ENCODE results near the gene CSF3R.

CSF3R gene

DNA sequence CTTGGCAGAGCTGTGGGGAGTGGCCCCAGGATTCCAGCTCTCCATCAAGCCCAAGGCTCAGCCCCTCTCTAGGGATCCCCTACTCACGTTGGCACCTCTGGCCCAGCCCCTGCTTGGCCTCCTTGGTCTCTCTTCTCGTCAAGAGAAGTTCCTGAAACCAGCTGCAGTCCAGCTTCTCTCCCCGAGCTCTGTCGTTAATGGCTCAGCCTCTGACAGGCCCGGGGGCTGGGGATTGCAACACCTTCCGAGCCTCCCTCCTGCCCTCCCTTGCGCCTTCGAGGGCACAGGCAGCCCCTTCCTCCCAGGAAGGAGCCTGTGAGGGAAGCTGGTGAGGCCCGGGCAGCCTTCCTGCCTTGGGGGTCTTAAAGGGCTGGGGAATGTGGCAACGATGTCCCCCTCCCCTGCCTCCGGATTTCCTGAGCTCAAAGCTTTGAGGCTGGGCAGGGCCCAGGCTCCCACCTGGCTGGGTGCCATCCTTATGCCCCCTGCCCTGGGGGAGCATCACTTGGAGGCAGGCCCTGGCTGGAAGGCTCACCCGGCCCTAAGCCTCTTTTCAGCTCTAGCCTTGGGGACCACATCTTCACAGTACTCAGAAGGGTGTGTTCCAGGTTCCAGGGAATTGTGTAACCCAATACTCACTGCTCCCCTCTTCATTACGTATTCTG is at the start of gene CSF3R:
Gene CSF3R (minus strand): TSS at position 190 of the 665 bp plus-strand sequence. CDS start 3,417 bp downstream, outside the sequence.
- Mint-ChIP-seq H3K36me3 (no peaks in the 10 kb centered on the region), H3K27ac (no peak within 1 kb of the TSS), H3K4me1 (peaks cover 7% of the 10 kb centered on the region), H3K9me3 (no peaks in the 10 kb centered on the region), H3K4me3 (no peak within 1 kb of the TSS)
- DNase-seq (ENCODE audit: low spot score in 2 of 2) (no peak), ATAC-seq (no peak)

DNA sequence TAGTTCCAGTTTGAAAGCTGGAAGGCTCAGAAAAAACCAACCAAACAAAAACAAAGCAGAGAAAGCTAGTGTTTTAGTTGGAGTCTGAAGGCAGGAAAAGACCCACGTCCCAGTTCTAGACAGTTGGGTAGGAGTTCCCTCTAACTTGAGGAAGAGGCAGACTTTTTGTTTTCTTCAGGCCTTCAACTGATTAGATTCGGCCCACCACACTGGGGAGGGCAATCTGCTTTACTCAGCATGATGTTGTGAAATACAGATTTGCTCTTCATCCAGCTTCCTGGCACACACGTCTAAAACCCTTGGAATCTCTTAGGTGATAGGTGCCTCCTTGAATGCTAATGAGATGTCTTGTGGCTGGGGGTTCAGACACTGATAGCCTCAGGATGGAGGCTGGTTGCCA is 49.1 kb upstream of the CSF3R start:
- Mint-ChIP-seq H3K9me3 (no peaks in the 10 kb centered on the region), H3K27ac (no peak overlapping the region), H3K4me3 (no peak overlapping the region), H3K36me3 (no peaks in the 10 kb centered on the region), H3K4me1 (no peaks in the 10 kb centered on the region)
- no peak for ATAC-seq
- DNase-seq (ENCODE audit: low spot score in 2 of 2) = no peak

DNA sequence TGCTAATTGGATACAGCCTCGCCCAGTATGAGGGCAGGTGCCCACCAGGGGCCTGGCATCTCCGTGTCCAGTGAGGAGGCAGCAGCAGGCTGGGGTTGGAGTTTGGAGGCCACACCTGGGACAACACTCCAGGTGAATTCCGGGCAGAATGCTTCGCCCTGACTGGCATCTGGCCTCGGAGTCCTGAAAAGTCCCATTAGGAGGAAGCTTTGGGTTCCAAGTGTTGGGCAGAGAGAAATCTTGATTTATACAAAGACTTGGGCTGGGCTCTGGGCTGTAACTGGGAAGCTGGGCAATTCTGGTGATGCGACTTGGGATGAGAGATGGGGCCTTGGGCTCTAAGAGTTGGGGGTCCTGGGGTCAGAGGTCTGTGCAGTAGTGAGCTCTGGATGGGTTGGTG is 48.1 kb upstream of the CSF3R start:
- no peaks in the 10 kb centered on the region for H3K36me3 Mint-ChIP-seq
- DNase-seq (ENCODE audit: low spot score in 2 of 2) = no peak

DNA sequence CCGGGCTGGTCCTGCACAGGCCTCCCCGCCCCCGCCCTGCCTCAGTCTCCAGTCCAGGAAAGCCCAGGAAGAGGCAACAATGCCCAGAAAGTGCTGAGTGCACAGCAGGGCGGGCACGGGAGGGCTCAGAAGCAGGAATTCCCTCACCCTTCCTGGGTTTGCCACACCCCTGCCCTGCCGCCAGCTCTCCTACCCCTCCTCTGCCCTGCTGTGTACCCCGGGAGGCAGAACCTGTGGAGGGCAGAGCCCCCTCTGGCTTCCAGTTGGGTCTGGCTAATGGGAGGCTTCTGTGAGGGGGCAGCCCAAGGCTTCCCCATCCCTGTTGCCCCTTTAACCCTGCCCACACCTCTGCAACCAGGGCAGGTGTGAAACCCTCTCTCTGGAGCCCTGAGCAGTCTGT is 47.5 kb upstream of the CSF3R start:
- H3K36me3 Mint-ChIP-seq = no peaks in the 10 kb centered on the region
- ATAC-seq = no peak
- no peaks in the 10 kb centered on the region for H3K9me3 Mint-ChIP-seq
- H3K4me1 Mint-ChIP-seq = no peaks in the 10 kb centered on the region
- H3K4me3 Mint-ChIP-seq = no peak overlapping the region
- no peak for DNase-seq (ENCODE audit: low spot score in 2 of 2)
- no peak overlapping the region for H3K27ac Mint-ChIP-seq

More for the DNA sequence above, 48.1 kb upstream of the CSF3R start:
- H3K4me3 Mint-ChIP-seq = no peak overlapping the region
- H3K9me3 Mint-ChIP-seq = no peaks in the 10 kb centered on the region
- H3K27ac Mint-ChIP-seq = no peak overlapping the region
- no peaks in the 10 kb centered on the region for H3K4me1 Mint-ChIP-seq
- ATAC-seq = no peak

DNA sequence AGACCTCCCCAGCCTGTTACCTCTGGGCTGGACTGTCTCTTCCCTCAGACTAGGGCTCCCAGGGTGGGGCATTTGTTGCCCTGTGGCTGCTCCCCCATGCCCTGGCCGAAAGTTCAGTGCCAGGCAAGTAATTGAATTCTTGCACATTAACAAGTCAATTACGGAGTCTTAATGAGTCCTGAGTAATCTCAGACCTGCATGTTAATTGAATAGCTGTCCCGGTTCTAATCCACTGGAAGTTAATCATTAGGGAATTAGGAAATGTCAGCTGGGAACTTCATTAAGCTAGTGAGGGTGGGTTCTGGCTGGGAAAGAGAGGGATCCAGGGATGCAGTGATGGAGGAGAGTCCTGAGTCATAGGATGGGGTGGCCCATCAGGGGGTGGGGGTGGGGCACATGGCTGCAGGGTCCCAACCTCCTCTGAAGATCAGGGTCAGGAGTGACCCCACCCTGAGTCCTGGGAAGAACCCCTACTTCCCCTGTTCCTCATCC is 47.1 kb upstream of the CSF3R start:
- ATAC-seq (no peak), DNase-seq (ENCODE audit: low spot score in 2 of 2) (no peak)
- H3K4me3 Mint-ChIP-seq = no peak overlapping the region
- H3K36me3 Mint-ChIP-seq = no peaks in the 10 kb centered on the region
- no peaks in the 10 kb centered on the region for H3K9me3 Mint-ChIP-seq
- H3K27ac Mint-ChIP-seq = no peak overlapping the region
- no peaks in the 10 kb centered on the region for H3K4me1 Mint-ChIP-seq

DNA sequence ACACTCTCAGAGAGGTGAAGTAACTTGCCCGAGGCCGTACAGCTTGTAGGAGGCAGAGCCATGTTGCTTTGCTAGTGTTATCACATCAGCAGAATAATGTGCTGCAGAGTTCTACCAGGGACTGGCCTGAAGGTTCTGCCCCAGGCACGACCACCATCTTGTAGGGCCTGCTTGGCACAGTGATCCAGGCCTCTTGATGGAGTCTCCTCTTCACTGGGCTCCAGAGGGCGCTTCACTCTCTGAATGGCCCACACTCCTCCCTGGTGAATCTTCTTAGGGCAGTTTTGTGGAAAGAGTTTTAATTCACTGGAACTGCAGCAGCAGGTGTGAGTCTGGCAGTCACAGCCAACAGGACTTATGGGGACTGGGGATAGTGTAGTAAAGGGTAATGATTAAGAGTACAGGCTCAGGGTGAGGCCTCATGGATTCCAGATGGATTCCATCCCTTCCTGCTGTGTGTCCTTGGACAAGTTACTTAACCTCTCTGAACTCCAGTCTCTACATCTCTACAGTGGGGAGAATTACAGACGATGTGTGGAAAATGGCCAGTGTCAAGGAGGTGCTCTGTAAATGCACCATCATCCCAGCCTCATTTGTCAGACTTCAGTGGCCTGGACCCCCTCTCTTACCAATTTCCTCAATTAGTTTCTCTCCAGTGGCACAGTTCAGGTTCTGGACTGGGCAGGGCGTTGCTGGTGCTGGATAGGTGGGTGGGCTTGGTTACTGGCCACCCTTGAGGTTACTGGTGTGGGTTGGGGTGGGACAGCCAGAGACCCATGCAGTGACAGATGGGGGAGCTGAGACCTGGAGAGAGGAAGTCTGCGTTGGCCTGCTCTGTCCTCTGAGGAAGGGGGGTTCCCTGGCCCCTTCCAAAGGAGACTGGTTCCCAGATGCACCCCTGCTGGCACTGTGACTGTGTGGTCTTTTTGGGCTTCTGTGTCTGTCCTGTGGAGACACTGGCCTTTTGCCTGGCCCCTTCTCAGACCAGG is 45.9 kb upstream of the CSF3R start:
- no peaks in the 10 kb centered on the region for H3K9me3 Mint-ChIP-seq
- ATAC-seq (no peak), DNase-seq (ENCODE audit: low spot score in 2 of 2) (no peak)
- no peak overlapping the region for H3K4me3 Mint-ChIP-seq
- H3K36me3 Mint-ChIP-seq = no peaks in the 10 kb centered on the region
- H3K27ac Mint-ChIP-seq = no peak overlapping the region
- H3K4me1 Mint-ChIP-seq = peaks cover 11% of the 10 kb centered on the region

DNA sequence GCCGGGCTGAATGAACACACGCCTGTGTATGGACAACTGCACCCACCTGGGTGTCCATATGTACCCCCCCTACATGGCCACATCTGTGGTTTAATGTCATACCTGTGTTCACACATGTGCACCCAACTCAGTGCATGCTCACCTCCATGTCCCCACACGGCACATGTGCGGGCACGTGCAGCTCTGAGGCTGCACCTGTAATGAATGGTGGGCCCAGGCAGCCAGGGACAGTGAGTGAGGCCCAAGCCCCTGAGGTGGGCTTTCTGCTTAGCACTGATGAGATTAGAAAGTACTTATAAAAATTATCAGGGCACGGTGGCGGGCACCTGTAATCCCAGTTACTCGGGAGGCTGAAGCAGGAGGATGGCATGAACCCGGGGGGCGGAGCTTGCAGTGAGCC is 42.5 kb upstream of the CSF3R start:
- Mint-ChIP-seq H3K4me3 (no peak overlapping the region), H3K36me3 (no peaks in the 10 kb centered on the region), H3K27ac (no peak overlapping the region), H3K4me1 (peaks cover 19% of the 10 kb centered on the region), H3K9me3 (no peaks in the 10 kb centered on the region)
- ATAC-seq (no peak), DNase-seq (ENCODE audit: low spot score in 2 of 2) (peak in 1 of 2 donors; percentile 38)

DNA sequence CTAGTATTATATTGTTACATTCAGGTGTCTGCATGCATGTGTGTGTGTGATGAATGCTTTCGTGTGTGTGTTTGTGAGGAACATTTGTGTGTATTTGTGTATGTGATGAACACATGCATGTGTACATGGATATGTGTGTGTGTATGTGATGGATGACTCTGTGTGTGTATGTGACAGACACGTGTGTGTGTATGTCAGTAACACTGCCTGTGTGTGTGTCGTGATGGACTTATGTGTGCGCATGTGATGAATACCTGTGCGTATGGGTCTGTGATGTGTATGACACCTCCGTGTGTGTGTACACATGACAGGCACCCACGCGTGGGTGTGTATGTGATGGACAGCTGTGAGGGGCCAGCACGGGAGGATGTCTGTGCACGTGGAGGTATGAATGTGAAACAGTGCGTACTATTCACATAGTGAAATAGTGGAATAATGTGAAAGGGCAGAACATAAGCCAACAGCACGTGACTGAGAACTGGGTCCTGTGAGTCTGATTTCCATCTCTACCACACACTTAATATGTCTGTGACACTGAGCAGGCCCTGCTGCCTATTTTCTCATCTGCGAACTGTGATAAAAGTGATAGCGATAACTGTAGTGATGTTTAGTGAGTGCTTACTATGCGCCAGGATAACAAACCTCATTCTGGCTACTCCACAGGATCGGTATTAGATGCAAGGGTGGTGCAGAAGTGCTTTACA is 41.8 kb upstream of the CSF3R start:
- H3K9me3 Mint-ChIP-seq = no peaks in the 10 kb centered on the region
- H3K36me3 Mint-ChIP-seq = no peaks in the 10 kb centered on the region
- DNase-seq (ENCODE audit: low spot score in 2 of 2) (peak in 1 of 2 donors; percentile 7), ATAC-seq (no peak)
- peaks cover 19% of the 10 kb centered on the region for H3K4me1 Mint-ChIP-seq
- peak overlapping the region; percentile 84 for H3K27ac Mint-ChIP-seq
- peak overlapping the region; percentile 47 for H3K4me3 Mint-ChIP-seq

DNA sequence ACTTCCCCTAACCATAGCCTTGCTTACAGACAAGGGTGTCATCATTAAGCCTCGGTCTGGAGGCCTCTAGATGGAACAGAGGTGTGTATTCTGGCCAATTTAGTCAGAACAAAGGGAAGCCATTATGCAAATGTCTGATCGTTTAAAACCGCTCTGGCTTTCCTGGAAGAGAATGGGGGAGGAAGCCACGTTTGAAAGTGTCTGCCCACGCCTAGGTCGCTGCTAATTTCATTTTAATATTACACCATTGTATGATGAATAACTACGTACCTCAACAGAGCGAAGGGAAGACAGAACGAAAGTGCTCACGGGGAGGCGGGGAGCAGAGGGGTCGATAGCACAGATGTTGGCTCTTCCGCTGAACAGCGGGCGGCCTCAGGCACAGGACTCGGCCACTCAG is 41.1 kb upstream of the CSF3R start:
- ATAC-seq (peak; percentile 88), DNase-seq (ENCODE audit: low spot score in 2 of 2) (no peak)
- H3K9me3 Mint-ChIP-seq = no peaks in the 10 kb centered on the region
- peak overlapping the region; percentile 84 for H3K27ac Mint-ChIP-seq
- H3K36me3 Mint-ChIP-seq = no peaks in the 10 kb centered on the region
- peak overlapping the region; percentile 47 for H3K4me3 Mint-ChIP-seq
- H3K4me1 Mint-ChIP-seq = peaks cover 19% of the 10 kb centered on the region

DNA sequence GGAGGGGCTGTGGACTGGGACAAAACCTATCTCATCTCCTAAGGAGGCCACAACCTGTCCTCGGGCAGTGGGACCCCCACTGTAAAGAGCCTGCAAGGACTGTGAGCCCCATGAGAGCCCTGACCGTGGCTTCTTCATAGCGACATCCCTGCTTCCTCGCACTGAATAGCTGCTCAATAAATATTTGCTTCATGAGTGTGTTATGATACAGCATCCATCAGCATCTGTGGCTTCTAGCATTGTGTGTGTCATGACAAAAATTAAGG is 40.5 kb upstream of the CSF3R start:
- Mint-ChIP-seq H3K9me3 (no peaks in the 10 kb centered on the region), H3K27ac (peak overlapping the region; percentile 84), H3K4me3 (no peak overlapping the region), H3K36me3 (no peaks in the 10 kb centered on the region), H3K4me1 (peaks cover 19% of the 10 kb centered on the region)
- DNase-seq (ENCODE audit: low spot score in 2 of 2) = no peak
- no peak for ATAC-seq

DNA sequence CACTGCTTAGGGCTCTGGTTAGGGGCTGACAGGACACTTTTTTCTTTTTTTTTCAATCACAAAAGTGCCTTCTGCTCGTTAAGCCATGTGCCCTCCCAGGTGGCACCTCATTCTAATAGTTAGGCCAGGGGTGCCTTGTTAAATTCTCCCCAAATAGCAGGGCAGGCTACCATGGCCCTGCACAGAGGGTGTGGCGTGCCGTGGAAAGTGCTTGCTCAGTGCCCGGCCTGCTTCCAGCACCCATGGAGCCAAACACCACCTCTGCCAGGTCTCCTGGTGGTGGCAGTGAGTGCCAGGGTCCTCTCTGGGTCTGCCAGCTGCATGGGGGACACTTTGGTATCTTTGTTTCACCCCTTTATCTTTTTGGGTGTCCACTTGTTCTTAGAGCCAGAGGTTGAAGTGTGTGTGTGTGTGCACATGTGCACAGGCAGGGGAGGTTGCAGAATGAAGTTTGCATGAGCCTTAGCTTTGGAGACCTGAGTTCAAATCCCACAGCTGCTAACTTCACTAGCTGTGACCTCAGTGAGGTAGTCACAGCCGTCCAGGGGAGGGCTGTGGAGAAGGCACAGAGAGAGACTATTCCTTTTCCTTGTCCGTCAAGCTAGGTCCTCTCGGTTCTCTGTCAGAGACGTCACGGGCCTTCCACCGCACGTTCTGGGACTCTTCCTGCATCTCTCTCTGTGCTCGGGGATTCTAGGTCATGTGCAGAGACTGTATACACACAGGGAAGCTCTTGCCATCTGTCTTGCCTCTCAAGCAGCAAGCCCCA is 39.9 kb upstream of the CSF3R start:
- Mint-ChIP-seq H3K4me3 (no peak overlapping the region), H3K36me3 (no peaks in the 10 kb centered on the region), H3K9me3 (no peaks in the 10 kb centered on the region), H3K27ac (peak overlapping the region; percentile 84), H3K4me1 (peaks cover 19% of the 10 kb centered on the region)
- ATAC-seq = no peak
- no peak for DNase-seq (ENCODE audit: low spot score in 2 of 2)

DNA sequence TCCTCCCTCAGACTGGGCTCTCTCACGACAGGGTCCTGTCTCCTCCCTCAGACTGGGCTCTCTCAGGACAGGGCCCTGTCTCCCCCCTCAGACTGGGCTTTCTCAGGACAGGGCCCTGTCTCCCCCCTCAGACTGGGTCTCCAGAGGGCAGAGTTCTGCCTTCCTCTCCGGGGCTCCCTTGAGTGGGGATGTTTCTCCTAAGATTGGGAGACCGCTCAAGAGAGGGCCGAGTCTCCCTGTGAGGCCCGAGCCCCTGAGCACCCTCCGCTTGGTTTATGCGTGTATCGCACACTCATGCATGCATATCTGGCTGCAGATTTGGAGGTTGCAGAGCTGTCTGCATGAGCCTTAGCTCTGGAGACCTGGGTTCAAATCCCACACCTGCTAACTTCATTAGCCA is 39.3 kb upstream of the CSF3R start:
- Mint-ChIP-seq H3K4me3 (no peak overlapping the region), H3K9me3 (no peaks in the 10 kb centered on the region), H3K27ac (no peak overlapping the region), H3K36me3 (no peaks in the 10 kb centered on the region), H3K4me1 (peaks cover 19% of the 10 kb centered on the region)
- ATAC-seq (no peak), DNase-seq (ENCODE audit: low spot score in 2 of 2) (no peak)

DNA sequence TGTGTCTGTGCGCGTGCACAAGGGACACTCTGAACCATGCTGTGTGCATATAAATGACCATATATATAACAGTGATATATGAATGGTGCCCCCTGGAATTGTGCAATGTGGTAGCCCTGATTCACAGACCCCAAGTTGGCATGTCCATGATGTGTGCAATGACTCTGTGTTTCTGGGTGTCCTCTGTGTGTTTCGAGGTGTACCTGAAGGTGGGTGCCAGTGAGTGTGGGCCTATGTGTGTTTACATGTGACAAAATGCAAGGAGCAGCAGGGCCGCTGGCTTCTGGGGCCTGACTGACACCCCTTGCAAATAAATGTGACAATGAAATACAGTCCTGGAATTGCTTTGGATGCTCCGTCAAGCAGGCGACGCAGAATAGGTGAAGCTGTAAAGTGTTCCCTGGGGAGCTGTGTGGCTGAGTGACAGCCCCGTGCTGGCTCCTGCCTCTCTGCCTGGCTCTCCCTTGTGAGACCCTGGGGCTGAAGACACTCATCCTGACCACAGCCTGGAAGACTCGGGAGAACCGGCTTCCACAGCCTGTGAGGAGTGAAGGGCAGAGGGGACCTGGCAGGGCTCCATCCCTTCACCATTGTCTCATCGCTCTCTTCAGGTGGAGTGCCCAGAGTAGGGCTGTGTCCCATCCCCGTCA is 38.2 kb upstream of the CSF3R start:
- Mint-ChIP-seq H3K27ac (no peak overlapping the region), H3K9me3 (no peaks in the 10 kb centered on the region), H3K4me1 (peaks cover 19% of the 10 kb centered on the region), H3K36me3 (no peaks in the 10 kb centered on the region), H3K4me3 (no peak overlapping the region)
- DNase-seq (ENCODE audit: low spot score in 2 of 2) = no peak
- ATAC-seq = no peak

DNA sequence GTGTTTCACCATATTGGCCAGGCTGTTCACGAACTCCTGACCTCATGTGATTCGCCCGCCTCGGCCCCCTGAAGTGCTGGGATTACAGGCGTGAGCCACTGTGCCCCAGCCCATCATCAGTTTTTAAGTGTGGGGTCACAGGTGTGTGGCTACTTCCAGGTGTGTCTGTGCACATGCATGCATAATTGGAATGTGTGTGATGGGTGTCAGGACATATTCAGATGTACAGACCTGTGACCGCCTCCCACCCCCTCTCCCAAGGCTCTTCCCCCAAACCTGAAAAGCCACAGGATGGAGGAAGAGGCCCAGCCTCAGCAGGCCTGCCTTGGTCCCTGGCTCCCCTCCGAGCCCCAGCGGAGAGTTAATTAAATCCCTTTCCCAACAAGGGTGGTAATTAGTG is 37.3 kb upstream of the CSF3R start:
- Mint-ChIP-seq H3K4me3 (no peak overlapping the region), H3K9me3 (no peaks in the 10 kb centered on the region), H3K4me1 (peaks cover 19% of the 10 kb centered on the region), H3K36me3 (no peaks in the 10 kb centered on the region), H3K27ac (no peak overlapping the region)
- DNase-seq (ENCODE audit: low spot score in 2 of 2) = no peak
- ATAC-seq = no peak

Data from stimulated activated effector memory CD8-positive, alpha-beta T cell treated with anti-CD3 and anti-CD28 coated beads, Interleukin-12 subunit alpha, Interleukin-12 subunit beta, amount 100 ng/mL, for 72 hours (primary cell).